ENCODE results near the gene RANGRF.

The RANGRF gene

GRCh38 chr17:8315764-8316217 is 27.3 kb downstream of the RANGRF start:
- no peak for DNase-seq

GRCh38 chr17:8318010-8318935 is 29.8 kb downstream of the RANGRF start:
- DNase-seq, result no peak

- DNase-seq, result no peak
These were observed 31.8 kb downstream of the RANGRF start for GRCh38 chr17:8320262-8320661.

GRCh38 chr17:8320990-8321389 is 32.5 kb downstream of the RANGRF start:
- no peak for DNase-seq

- DNase-seq, result no peak
These were observed 33.6 kb downstream of the RANGRF start for GRCh38 chr17:8322061-8322460.

GRCh38 chr17:8324132-8324531 is 35.7 kb downstream of the RANGRF start:
- DNase-seq, result no peak

- no peak for DNase-seq
These were observed 36.5 kb downstream of the RANGRF start for GRCh38 chr17:8324923-8325322.

- DNase-seq, result no peak
These were observed 38.2 kb downstream of the RANGRF start for GRCh38 chr17:8326511-8327302.

- no peak for DNase-seq
These were observed 38.8 kb downstream of the RANGRF start for GRCh38 chr17:8327303-8327649.

- DNase-seq, result no peak
These were observed 43.7 kb downstream of the RANGRF start for GRCh38 chr17:8332128-8332527.

GRCh38 chr17:8332688-8333087 is 44.2 kb downstream of the RANGRF start:
- no peak for DNase-seq

GRCh38 chr17:8333281-8333680 is 44.8 kb downstream of the RANGRF start:
- DNase-seq, result no peak

- DNase-seq, result no peak
These were observed 49.6 kb downstream of the RANGRF start for GRCh38 chr17:8337802-8338752.

GRCh38 chr17:8338753-8339140 is 50.3 kb downstream of the RANGRF start:
- DNase-seq, result no peak

GRCh38 chr17:8339540-8339939 is 51.1 kb downstream of the RANGRF start, which contains the start of gene ODF4:
Gene ODF4 (plus strand): TSS chr17:8339840. CDS start chr17:8340052, 212 bp downstream.
- DNase-seq, result no peak
